IMR-90 (cell line): ENCODE results near the gene CHN2.

ENCODE experiments used
- CEBPB ChIP-seq: IDR thresholded peaks from 2 replicates; pipeline ENCODE4 v1.6.1; 2012; ENCODE audit warnings: low read depth, low read length, improper control_type of control experiment
- CTCF ChIP-seq: conservative IDR thresholded peaks from 2 replicates; pipeline ENCODE4 v1.5.1; 2012; ENCODE audit warnings: mild to moderate bottlenecking, low read depth, low read length, improper control_type of control experiment
- FOS ChIP-seq: fragments of 150-350 bp; IDR thresholded peaks from 2 replicates; pipeline ENCODE4 v1.6.1; 2016; ENCODE audit warnings: low read depth, low read length
- MAFK ChIP-seq: IDR thresholded peaks from 2 replicates; pipeline ENCODE4 v1.6.1; 2012; ENCODE audit warnings: low read depth, low read length, improper control_type of control experiment
- MXI1 ChIP-seq: IDR thresholded peaks from 2 replicates; pipeline ENCODE4 v1.6.1; 2012; ENCODE audit warnings: low read depth, mild to moderate bottlenecking, low read length, moderate library complexity, borderline replicate concordance
- POLR2A ChIP-seq: IDR thresholded peaks from 2 replicates; pipeline ENCODE4 v1.6.1; 2012; ENCODE audit warnings: mild to moderate bottlenecking, low read depth, low read length
- RAD21 ChIP-seq: IDR thresholded peaks from 2 replicates; pipeline ENCODE4 v1.6.1; 2012; ENCODE audit warnings: low read length, improper control_type of control experiment
- RCOR1 ChIP-seq: IDR thresholded peaks from 2 replicates; pipeline ENCODE4 v1.6.1; 2012; ENCODE audit warnings: mild to moderate bottlenecking, low read length, improper control_type of control experiment; ENCODE audit not compliant: insufficient replicate concordance
- RFX5 ChIP-seq: IDR thresholded peaks from 2 replicates; pipeline ENCODE4 v1.8.0; 2012; ENCODE audit warnings: low read depth, mild to moderate bottlenecking, low read length, moderate library complexity
- SMC3 ChIP-seq: fragments of 150-350 bp; IDR thresholded peaks from 2 replicates; pipeline ENCODE4 v1.6.1; 2016; ENCODE audit warnings: low read depth, mild to moderate bottlenecking, antibody characterized with exemption, low read length, moderate library complexity
- USF2 ChIP-seq: fragments of 150-350 bp; IDR thresholded peaks from 2 replicates; pipeline ENCODE4 v1.6.1; 2017; ENCODE audit warnings: mild to moderate bottlenecking, antibody characterized with exemption, low read length, low read depth

- no peak for TF ChIP-seq CTCF
- TF ChIP-seq POLR2A: no peak
- no peak for TF ChIP-seq CEBPB
- no peak for TF ChIP-seq SMC3
- no peak for TF ChIP-seq RFX5
- TF ChIP-seq RCOR1: no peak
- no peak for TF ChIP-seq MXI1
- no peak for TF ChIP-seq RAD21
- TF ChIP-seq MAFK: no peak
- no peak for TF ChIP-seq FOS
- no peak for TF ChIP-seq USF2
Observed at GRCh38 chr7:29192811-29193210, 1.8 kb upstream of the CHN2 start.
